Activated B cell treated with CpG ODN at 0.5 μM for 24 hours (primary cell): Measurements from ENCODE around the gene GNG4. TPM values are rescaled to one million over a fixed set of nuclear protein-coding genes. Genes with fewer than 3 reads are reported as not detected.

Source experiments
- ATAC-seq: fragments of 200-7000 bp; cut with Tn5 transposase; one replicate; pipeline ENCODE4 v1.10.0; 2021; ENCODE audit warnings: low read depth, mild to moderate bottlenecking, moderate library complexity
- CTCF ChIA-PET: fragments of 350-600 bp; sonication (Branson Sonifier 250); formaldehyde crosslinking; loops from one replicate; lab custom pipeline; 2021; ENCODE audit warnings: antibody characterized with exemption; lab: Charles Lee
- POLR2A ChIA-PET: fragments of 350-600 bp; sonication (Branson Sonifier 250); formaldehyde crosslinking; loops from one replicate; lab custom pipeline; 2021; ENCODE audit warnings: antibody characterized with exemption; lab: Charles Lee
- DNase-seq: peaks from one replicate; pipeline ENCODE4 v3.0.0; 2022
- H3K27ac Mint-ChIP-seq: one replicate; pipeline ENCODE4 v1.8.0; 2020; ENCODE audit warnings: mixed read lengths
- H3K27me3 Mint-ChIP-seq: one replicate; pipeline ENCODE4 v1.8.0; 2021; ENCODE audit warnings: mixed read lengths
- H3K36me3 Mint-ChIP-seq: one replicate; pipeline ENCODE4 v1.8.0; 2021; ENCODE audit warnings: low read depth, mixed read lengths
- H3K4me1 Mint-ChIP-seq: one replicate; pipeline ENCODE4 v1.8.0; 2021; ENCODE audit warnings: mixed read lengths
- H3K4me3 Mint-ChIP-seq: one replicate; pipeline ENCODE4 v1.8.0; 2020; ENCODE audit warnings: mild to moderate bottlenecking, mixed read lengths
- H3K9me3 Mint-ChIP-seq: one replicate; pipeline ENCODE4 v1.8.0; 2020; ENCODE audit warnings: mixed read lengths
- intact Hi-C: fragments of 100-400 bp; cut with micrococcal nuclease; formaldehyde crosslinking; loops from one replicate; pipeline ENCODE4 v1.15.1; 2024
- total RNA-seq: library from RNA; stranded (reverse); gene quantifications from 2 replicates; pipeline ENCODE4 v1.2.3, GENCODE V29; 2022
- TF ChIP-seq, protein P1 (sequence below): fragments of 200-600 bp; IDR thresholded peaks from one replicate; pipeline ENCODE4 v1.8.0; 2022; ENCODE audit warnings: antibody characterized with exemption, mild to moderate bottlenecking

The GNG4 gene
- total RNA-seq, 1 donor from 2014 or later, result 2.2 TPM

DNA sequence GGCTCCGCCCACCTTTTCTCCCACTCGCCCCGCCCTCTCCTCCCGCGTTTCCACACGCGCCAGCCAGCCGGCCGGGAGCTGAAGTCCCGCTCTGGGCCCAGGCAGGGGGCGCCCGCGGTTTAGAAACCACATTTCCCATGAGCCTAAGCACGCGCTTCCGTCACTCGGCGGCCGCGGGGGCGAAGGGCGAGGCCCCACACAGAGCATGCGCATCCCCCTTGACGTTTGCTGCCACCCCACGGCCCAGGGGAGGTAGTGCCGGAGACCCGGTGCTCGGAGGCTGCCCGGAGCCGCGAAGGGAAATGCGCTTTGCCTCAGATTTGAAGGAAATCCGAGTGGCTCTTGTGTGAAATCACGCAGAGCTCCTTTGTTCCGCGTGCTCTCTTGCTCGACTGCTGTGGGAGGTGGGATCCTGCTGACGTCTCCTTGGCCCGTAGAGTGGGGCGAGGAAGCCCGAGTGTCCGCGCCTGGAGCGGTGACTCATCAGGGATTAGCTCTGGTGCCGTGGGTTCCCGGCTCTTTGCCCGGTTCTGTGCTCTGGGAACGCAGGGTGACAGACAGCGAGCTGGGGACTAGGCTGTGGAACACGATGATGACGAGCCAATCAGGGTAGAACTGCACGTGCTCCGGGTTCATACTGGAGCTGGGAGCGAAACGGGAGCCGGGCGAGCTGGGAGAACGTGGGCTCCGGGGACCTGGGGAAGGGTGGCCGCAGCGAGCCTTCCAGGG lies 144.9 kb downstream of the GNG4 start:
- Mint-ChIP-seq H3K4me1 (peaks cover 20% of the 10 kb centered on the region), H3K36me3 (peaks cover 9% of the 10 kb centered on the region), H3K4me3 (peak overlapping the region; percentile 96), H3K9me3 (no peaks in the 10 kb centered on the region), H3K27ac (peak overlapping the region; percentile 95), H3K27me3 (no peaks in the 10 kb centered on the region)
- POLR2A ChIA-PET, result interaction anchor here (0.5 to 2.1 kb wide), 13 partner anchors 8 to 1027 kb away, joined by 3 to 11 read pairs (median 5); partner anchors contain the start of genes ARID4B, GGPS1, IRF2BP2 and LYST
- ATAC-seq, result peak; percentile 81
- DNase-seq, result peak; percentile 96
- intact Hi-C loops, result loop anchor here (1.0 to 10.0 kb wide), 15 partner anchors 137 to 1290 kb away; partner anchors contain the start of genes ARID4B, COA6, GGPS1 and GNG4
- TF ChIP-seq, protein P1, sequence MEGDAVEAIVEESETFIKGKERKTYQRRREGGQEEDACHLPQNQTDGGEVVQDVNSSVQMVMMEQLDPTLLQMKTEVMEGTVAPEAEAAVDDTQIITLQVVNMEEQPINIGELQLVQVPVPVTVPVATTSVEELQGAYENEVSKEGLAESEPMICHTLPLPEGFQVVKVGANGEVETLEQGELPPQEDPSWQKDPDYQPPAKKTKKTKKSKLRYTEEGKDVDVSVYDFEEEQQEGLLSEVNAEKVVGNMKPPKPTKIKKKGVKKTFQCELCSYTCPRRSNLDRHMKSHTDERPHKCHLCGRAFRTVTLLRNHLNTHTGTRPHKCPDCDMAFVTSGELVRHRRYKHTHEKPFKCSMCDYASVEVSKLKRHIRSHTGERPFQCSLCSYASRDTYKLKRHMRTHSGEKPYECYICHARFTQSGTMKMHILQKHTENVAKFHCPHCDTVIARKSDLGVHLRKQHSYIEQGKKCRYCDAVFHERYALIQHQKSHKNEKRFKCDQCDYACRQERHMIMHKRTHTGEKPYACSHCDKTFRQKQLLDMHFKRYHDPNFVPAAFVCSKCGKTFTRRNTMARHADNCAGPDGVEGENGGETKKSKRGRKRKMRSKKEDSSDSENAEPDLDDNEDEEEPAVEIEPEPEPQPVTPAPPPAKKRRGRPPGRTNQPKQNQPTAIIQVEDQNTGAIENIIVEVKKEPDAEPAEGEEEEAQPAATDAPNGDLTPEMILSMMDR, result no peak
- CTCF ChIA-PET, result interaction anchor here (0.6 to 1.7 kb wide), 6 partner anchors 9 to 732 kb away, joined by 3 to 7 read pairs (median 3); no protein-coding TSS in a partner anchor

DNA sequence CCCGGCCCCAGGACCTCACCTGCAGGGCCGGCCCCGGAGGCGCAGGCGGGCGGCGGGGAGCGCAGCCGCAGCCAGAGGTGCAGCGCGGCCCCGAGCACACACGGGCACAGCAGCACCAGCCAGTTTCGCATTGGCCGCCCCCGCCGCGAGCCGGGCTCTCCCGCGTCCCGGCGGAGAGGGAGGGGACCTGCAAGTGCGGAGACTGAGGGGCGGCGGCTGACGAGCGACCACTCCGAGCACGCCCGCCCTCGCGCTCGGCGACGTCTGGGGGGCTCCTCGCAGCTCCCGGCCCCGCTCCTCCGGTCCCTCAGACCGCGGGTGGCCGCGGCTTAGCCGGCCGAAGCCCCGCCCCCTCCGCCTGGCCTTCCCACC lies 145.5 kb downstream of the GNG4 start, which contains the start of gene B3GALNT2:
Gene B3GALNT2, minus strand, starts transcription at position 331 of the 372 bp plus-strand sequence. Its CDS starts 200 bp downstream, at position 131.
- TF ChIP-seq, protein P1, result no peak
- intact Hi-C loops, result loop anchor here (1.0 to 10.0 kb wide), 15 partner anchors 137 to 1291 kb away; partner anchors contain the start of genes ARID4B, COA6, GGPS1 and GNG4
- Mint-ChIP-seq H3K4me3 (peak within 1 kb of the TSS; percentile 96), H3K27me3 (no peaks in the 10 kb centered on the region), H3K36me3 (peaks cover 9% of the 10 kb centered on the region), H3K9me3 (no peaks in the 10 kb centered on the region), H3K4me1 (peaks cover 20% of the 10 kb centered on the region), H3K27ac (peak within 1 kb of the TSS; percentile 95)
- ChIA-PET CTCF (interaction anchor here (0.6 to 1.7 kb wide), 5 partner anchors 10 to 731 kb away, joined by 3 to 7 read pairs (median 3); no protein-coding TSS in a partner anchor), POLR2A (interaction anchor here (0.5 to 2.1 kb wide), 11 partner anchors 10 to 1026 kb away, joined by 3 to 11 read pairs (median 5); partner anchors contain the start of genes ARID4B, GGPS1, IRF2BP2 and LYST)
- ATAC-seq (peak; percentile 57), DNase-seq (no peak)

DNA sequence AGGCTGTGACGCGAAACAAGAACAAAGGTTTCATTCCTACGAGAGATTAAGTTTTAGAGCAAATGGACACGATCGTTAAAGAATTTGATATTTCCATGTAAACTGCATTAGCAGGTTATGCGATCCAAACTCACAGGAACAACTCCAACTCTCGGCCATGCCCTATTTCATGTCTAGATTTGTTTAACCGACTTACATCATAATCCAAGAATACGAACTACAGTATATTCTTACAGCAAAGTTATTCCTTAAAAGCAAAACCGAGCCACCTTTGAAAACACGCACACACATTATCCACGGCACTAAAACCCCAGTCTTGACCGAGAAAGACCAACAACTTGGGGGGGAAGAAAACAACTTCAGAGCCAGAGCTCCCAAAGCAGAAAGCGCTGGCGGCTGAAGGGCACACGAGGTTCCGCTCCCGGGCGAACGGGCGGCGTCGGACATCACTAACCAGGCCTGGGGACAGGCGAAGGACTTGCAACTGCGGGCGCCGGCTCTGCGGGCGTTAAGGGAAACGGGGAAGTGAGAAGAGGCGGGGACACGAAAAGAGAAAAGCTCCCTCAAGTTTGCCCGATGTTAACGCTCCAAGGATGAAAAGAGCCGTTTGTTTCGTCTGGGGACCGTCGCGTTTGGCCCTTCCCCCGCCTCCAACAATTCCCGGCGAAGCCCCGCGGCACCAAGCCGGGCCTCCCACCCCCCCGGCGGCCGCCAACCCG lies 146.0 kb downstream of the GNG4 start:
- Mint-ChIP-seq H3K9me3 (no peaks in the 10 kb centered on the region), H3K36me3 (peaks cover 9% of the 10 kb centered on the region), H3K27me3 (no peaks in the 10 kb centered on the region), H3K4me1 (peaks cover 20% of the 10 kb centered on the region), H3K4me3 (peak overlapping the region; percentile 96), H3K27ac (peak overlapping the region; percentile 87)
- no peak for DNase-seq
- no peak for ATAC-seq
- intact Hi-C loops, result loop anchor here (1.0 to 10.0 kb wide), 15 partner anchors 136 to 1291 kb away; partner anchors contain the start of genes ARID4B, COA6, GGPS1 and GNG4
- ChIA-PET CTCF (interaction anchor here (0.6 to 1.7 kb wide), 5 partner anchors 10 to 731 kb away, joined by 3 to 7 read pairs (median 3); no protein-coding TSS in a partner anchor), POLR2A (interaction anchor here (0.5 to 2.1 kb wide), 7 partner anchors 176 to 1025 kb away, joined by 3 to 7 read pairs (median 4); partner anchors contain the start of genes ARID4B, GGPS1, IRF2BP2 and LYST)
- TF ChIP-seq, protein P1, result no peak

DNA sequence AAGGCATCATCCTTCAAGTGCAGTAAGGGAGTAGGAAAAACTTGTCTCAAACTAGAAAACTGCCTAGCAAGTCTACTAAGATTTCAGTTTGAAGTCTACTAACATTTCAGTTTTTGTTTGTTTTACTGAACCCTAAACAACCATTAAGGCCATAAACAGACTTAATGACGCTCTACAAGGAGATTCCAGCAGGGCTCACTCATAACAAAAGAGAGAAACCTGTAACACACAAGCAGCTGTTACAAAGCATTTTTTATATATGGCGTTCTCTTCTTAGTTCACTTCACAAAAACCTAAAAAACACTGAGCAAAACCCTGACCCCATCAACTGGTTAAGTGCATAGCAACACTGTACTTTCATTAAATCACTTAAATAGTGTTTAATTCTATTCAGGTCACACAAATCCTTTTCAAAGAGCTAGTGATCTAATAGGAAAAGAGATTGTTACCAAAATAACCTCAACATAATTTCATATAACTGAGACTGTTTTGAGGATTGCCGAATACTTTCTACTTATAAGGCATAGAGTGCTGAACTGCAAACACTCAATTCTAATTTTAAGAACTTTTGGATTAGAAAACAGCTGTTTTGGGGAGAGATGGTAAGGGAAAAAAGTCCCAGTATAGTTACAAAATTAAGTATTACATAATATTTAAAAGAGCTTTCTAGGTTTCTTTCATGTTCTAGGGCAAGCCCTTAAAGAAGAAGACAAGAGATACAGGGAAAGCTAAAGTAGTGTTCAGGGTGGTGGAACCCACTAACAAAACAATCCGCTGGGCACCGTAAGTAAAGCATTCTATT lies 146.8 kb downstream of the GNG4 start:
- Mint-ChIP-seq H3K4me1 (peaks cover 20% of the 10 kb centered on the region), H3K27ac (peak overlapping the region; percentile 87), H3K27me3 (no peaks in the 10 kb centered on the region), H3K36me3 (peaks cover 9% of the 10 kb centered on the region), H3K4me3 (peak overlapping the region; percentile 96), H3K9me3 (no peaks in the 10 kb centered on the region)
- DNase-seq, result no peak
- intact Hi-C loops, result loop anchor here (5.0 to 10.0 kb wide), 9 partner anchors 142 to 1292 kb away; partner anchors contain the start of genes GNG4, HEATR1, LGALS8 and MTR
- TF ChIP-seq, protein P1, result no peak
- ChIA-PET POLR2A (interaction anchor here (2.1 kb wide), 1 partner anchor 342 kb away, joined by 7 read pairs; the partner anchor contains the start of gene RBM34), CTCF (interaction anchor here (1.0 kb wide), 1 partner anchor 86 kb away, joined by 3 read pairs; no protein-coding TSS in a partner anchor)
- no peak for ATAC-seq
